Body of pancreas (tissue), 4 donors: ENCODE results near the gene FBXO40.

Experiments
- POLR2A ChIP-seq, 3 donors: fragments of 450-650 bp; IDR thresholded peaks; one replicate each; pipeline ENCODE4 v1.6.1; 2016; ENCODE audit warnings: antibody characterized with exemption in 3 of 3, mild to moderate bottlenecking in 2 of 3
- TF ChIP-seq, protein P1 (sequence below), 7 experiments: fragments of 450-650 bp in 4 of 7; fragments of 200-600 bp in 3 of 7; sonication (generic) in 3 of 7; IDR thresholded peaks; one replicate each; pipeline ENCODE4 v1.5.1; 2016 to 2019; ENCODE audit warnings: antibody characterized with exemption in 7 of 7

DNA sequence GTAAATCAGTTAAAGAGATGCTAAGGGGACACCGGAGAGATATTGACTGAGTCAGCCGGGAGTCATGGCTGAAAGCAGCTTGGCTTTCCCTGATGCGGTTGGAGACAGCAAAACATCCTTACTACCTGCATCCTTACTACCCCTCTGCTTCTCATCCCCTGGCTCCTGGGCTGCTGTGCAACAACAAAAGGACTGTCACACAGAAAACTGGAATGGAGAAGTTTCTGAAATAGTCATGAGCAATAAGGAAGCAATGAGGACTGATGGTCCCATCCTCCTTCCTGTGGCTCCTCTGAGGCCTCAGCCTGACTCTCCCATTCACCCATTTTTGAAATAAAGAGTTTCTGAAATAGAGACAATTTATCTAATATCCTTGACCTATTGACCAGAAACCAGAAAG lies 66.4 kb downstream of the FBXO40 start:
- TF ChIP-seq, protein P1, sequence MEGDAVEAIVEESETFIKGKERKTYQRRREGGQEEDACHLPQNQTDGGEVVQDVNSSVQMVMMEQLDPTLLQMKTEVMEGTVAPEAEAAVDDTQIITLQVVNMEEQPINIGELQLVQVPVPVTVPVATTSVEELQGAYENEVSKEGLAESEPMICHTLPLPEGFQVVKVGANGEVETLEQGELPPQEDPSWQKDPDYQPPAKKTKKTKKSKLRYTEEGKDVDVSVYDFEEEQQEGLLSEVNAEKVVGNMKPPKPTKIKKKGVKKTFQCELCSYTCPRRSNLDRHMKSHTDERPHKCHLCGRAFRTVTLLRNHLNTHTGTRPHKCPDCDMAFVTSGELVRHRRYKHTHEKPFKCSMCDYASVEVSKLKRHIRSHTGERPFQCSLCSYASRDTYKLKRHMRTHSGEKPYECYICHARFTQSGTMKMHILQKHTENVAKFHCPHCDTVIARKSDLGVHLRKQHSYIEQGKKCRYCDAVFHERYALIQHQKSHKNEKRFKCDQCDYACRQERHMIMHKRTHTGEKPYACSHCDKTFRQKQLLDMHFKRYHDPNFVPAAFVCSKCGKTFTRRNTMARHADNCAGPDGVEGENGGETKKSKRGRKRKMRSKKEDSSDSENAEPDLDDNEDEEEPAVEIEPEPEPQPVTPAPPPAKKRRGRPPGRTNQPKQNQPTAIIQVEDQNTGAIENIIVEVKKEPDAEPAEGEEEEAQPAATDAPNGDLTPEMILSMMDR (IDR thresholded peaks at IDR 0.05): no peak
- TF ChIP-seq POLR2A (IDR thresholded peaks at IDR 0.05): no peak
